ENCODE measurements around the gene MED26.

- TF ChIP-seq GATA2 (IDR thresholded peaks at IDR 0.05; ENCODE audit: low read depth, low read length) (no peak), GATA3 (IDR thresholded peaks at IDR 0.05; ENCODE audit: low read depth, low read length) (no peak)
Observed at GRCh38 chr19:16623066-16623465, 4.9 kb downstream of the MED26 start.

Measured in SH-SY5Y (cell line).